Thyroid gland (tissue), 4 donors: Measurements from ENCODE around the gene ERBB2.

Experiments
- POLR2A ChIP-seq, 2 donors: fragments of 450-650 bp; IDR thresholded peaks; one replicate each; pipeline ENCODE4 v1.6.1; 2017; ENCODE audit warnings: antibody characterized with exemption in 2 of 2, mild to moderate bottlenecking in 2 of 2, moderate library complexity in 1 of 2
- TF ChIP-seq, protein P1 (sequence below), 6 experiments: fragments of 200-600 bp in 3 of 6; fragments of 450-650 bp in 3 of 6; sonication (generic) in 3 of 6; IDR thresholded peaks; one replicate each; pipeline ENCODE4 v1.5.1; 2016 to 2019; ENCODE audit warnings: antibody characterized with exemption in 6 of 6, mild to moderate bottlenecking in 2 of 6, inconsistent platforms in 1 of 6, moderate library complexity in 1 of 6

DNA sequence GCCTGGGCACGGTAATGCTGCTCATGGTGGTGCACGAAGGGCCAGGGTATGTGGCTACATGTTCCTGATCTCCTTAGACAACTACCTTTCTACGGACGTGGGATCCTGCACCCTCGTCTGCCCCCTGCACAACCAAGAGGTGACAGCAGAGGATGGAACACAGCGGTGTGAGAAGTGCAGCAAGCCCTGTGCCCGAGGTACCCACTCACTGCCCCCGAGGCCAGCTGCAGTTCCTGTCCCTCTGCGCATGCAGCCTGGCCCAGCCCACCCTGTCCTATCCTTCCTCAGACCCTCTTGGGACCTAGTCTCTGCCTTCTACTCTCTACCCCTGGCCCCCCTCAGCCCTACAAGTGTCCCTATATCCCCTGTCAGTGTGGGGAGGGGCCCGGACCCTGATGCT lies 12.0 kb downstream of the ERBB2 start:
- TF ChIP-seq, protein P1, sequence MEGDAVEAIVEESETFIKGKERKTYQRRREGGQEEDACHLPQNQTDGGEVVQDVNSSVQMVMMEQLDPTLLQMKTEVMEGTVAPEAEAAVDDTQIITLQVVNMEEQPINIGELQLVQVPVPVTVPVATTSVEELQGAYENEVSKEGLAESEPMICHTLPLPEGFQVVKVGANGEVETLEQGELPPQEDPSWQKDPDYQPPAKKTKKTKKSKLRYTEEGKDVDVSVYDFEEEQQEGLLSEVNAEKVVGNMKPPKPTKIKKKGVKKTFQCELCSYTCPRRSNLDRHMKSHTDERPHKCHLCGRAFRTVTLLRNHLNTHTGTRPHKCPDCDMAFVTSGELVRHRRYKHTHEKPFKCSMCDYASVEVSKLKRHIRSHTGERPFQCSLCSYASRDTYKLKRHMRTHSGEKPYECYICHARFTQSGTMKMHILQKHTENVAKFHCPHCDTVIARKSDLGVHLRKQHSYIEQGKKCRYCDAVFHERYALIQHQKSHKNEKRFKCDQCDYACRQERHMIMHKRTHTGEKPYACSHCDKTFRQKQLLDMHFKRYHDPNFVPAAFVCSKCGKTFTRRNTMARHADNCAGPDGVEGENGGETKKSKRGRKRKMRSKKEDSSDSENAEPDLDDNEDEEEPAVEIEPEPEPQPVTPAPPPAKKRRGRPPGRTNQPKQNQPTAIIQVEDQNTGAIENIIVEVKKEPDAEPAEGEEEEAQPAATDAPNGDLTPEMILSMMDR (IDR thresholded peaks at IDR 0.05) = no peak
- TF ChIP-seq POLR2A (IDR thresholded peaks at IDR 0.05) = no peak
